HCT116 (cell line): ENCODE data around the gene CAMK2N2. TPM values are rescaled to one million over a fixed set of nuclear protein-coding genes. Genes with fewer than 3 reads are reported as not detected.

Experiments used
- ATAC-seq: fragments of 200-7000 bp; cut with Tn5 transposase; 2 replicates; pipeline ENCODE4 v1.9.1; 2020; ENCODE audit warnings: mild to moderate bottlenecking, moderate library complexity
- BruUV-seq: library from RNA; stranded (reverse); fragments of 400-500 nt; replicated peaks from 2 replicates; lab custom pipeline; 2021; lab: Mats Ljungman, UMichigan
- CTCF ChIA-PET: fragments of 300-600 bp; sonication (Branson Sonifier 250); formaldehyde crosslinking; loops from one replicate; lab custom pipeline; 2021; ENCODE audit warnings: antibody characterized with exemption; lab: Charles Lee
- POLR2A ChIA-PET: fragments of 300-600, 350-600 bp; sonication (Branson Sonifier 250); formaldehyde crosslinking; loops from one replicate; lab custom pipeline; 2021; ENCODE audit warnings: antibody characterized with exemption; lab: Charles Lee
- RAD21 ChIA-PET, 2 experiments: fragments of 300-600 bp; sonication (Branson Sonifier 250); formaldehyde crosslinking; loops; one replicate each; lab custom pipeline; 2023; ENCODE audit warnings: low total read pairs in 2 of 2; ENCODE audit not compliant: uncharacterized antibody in 2 of 2, unreplicated experiment in 2 of 2, low non-redundant PET in 1 of 2; lab: Charles Lee
- DNase-seq: peaks from one replicate; pipeline ENCODE4 v3.0.0-alpha.2; 2010; ENCODE audit warnings: low read depth, low spot score
- H2AFZ ChIP-seq: fragments of 200-600 bp; shearing (Covaris generic), sonication (generic); 2 replicates; pipeline ENCODE4 v1.6.1; 2017; ENCODE audit warnings: low read depth, mixed run types, mixed read lengths, antibody characterized with exemption, low read length; ENCODE audit not compliant: poor library complexity, severe bottlenecking
- H3K27ac ChIP-seq: 2 replicates; pipeline ENCODE4 v1.5.1; 2012; ENCODE audit warnings: low read depth, low read length
- H3K27me3 ChIP-seq: fragments of 200-600 bp; sonication (generic); 2 replicates; pipeline ENCODE4 v1.6.1; 2016; ENCODE audit warnings: mixed run types, low read length, mixed read lengths; ENCODE audit not compliant: insufficient read depth
- H3K36me3 ChIP-seq, 2 experiments: fragments of 200-500 bp in 1 of 2; fragments of 200-600 bp in 1 of 2; sonication (Bioruptor generic) in 1 of 2; sonication (generic) in 1 of 2; 2 replicates each; pipeline versions ENCODE4 v1.5.1 to v1.6.1; 2014 to 2016; ENCODE audit warnings: low read length in 2 of 2, inconsistent platforms in 1 of 2, mixed read lengths in 1 of 2, mixed run types in 1 of 2; ENCODE audit not compliant: insufficient read depth in 2 of 2, control insufficient read depth in 1 of 2
- H3K4me1 ChIP-seq, 2 experiments: fragments of 200-600 bp in 1 of 2; sonication (generic) in 1 of 2; 2 replicates each; pipeline versions ENCODE4 v1.5.1 to v1.6.1; 2012 to 2017; ENCODE audit warnings: low read length in 2 of 2, inconsistent platforms in 1 of 2, mild to moderate bottlenecking in 1 of 2, mixed read lengths in 1 of 2, mixed run types in 1 of 2, moderate library complexity in 1 of 2; ENCODE audit not compliant: insufficient read depth in 2 of 2, control insufficient read depth in 1 of 2
- H3K4me2 ChIP-seq: fragments of 200-600 bp; sonication (generic); 2 replicates; pipeline ENCODE4 v1.6.1; 2017; ENCODE audit warnings: mixed run types, low read length, mixed read lengths
- H3K4me3 ChIP-seq, 2 experiments: fragments of 200-600 bp in 1 of 2; sonication (generic) in 1 of 2; replicated peaks in 1 of 2; 2 replicates each; pipeline ENCODE4 v1.5.1; 2011 to 2016; ENCODE audit warnings: low read length in 2 of 2, control low read depth in 1 of 2, low read depth in 1 of 2, mild to moderate bottlenecking in 1 of 2, mixed read lengths in 1 of 2, mixed run types in 1 of 2
- H3K79me2 ChIP-seq: fragments of 200-600 bp; sonication (generic); 2 replicates; pipeline ENCODE4 v1.6.1; 2017; ENCODE audit warnings: mild to moderate bottlenecking, mixed run types, low read length, moderate library complexity, mixed read lengths; ENCODE audit not compliant: insufficient read depth
- H3K9ac ChIP-seq: fragments of 200-600 bp; sonication (generic); 2 replicates; pipeline ENCODE4 v1.6.1; 2016; ENCODE audit warnings: low read length, mixed read lengths
- H3K9me2 ChIP-seq: fragments of 200-600 bp; sonication (generic), shearing (Covaris generic); 2 replicates; pipeline ENCODE4 v1.6.1; 2017; ENCODE audit warnings: mixed run types, mild to moderate bottlenecking, moderate library complexity; ENCODE audit not compliant: insufficient read depth
- H3K9me3 ChIP-seq, 2 experiments: fragments of 200-500 bp in 1 of 2; fragments of 200-600 bp in 1 of 2; sonication (Bioruptor generic) in 1 of 2; sonication (generic) in 1 of 2; 2 replicates each; pipeline ENCODE4 v1.6.1; 2014 to 2017; ENCODE audit warnings: low read length in 2 of 2, mixed read lengths in 2 of 2, inconsistent platforms in 1 of 2, low read depth in 1 of 2, mild to moderate bottlenecking in 1 of 2, mixed run types in 1 of 2, moderate library complexity in 1 of 2; ENCODE audit not compliant: control insufficient read depth in 1 of 2, insufficient read depth in 1 of 2
- H4K20me1 ChIP-seq: fragments of 200-600 bp; sonication (generic), shearing (Covaris generic); 2 replicates; pipeline ENCODE4 v1.6.1; 2017; ENCODE audit warnings: mixed run types, mild to moderate bottlenecking, moderate library complexity; ENCODE audit not compliant: insufficient read depth
- CBX3 ChIP-seq: IDR thresholded peaks from 2 replicates; pipeline ENCODE4 v1.6.1; 2012; ENCODE audit warnings: low read depth
- EGR1 ChIP-seq: IDR thresholded peaks from 2 replicates; pipeline ENCODE4 v1.6.1; 2012; ENCODE audit warnings: low read depth
- EZH2 ChIP-seq: fragments of 200-600 bp; sonication (generic); IDR thresholded peaks from 2 replicates; pipeline ENCODE4 v1.6.1; 2017; ENCODE audit warnings: antibody characterized with exemption, mixed run types
- FOSL1 ChIP-seq: IDR thresholded peaks from 2 replicates; pipeline ENCODE4 v1.6.1; 2012; ENCODE audit warnings: low read depth
- POLR2A ChIP-seq: IDR thresholded peaks from 2 replicates; pipeline ENCODE4 v1.7.0; 2011; ENCODE audit warnings: borderline replicate concordance; ENCODE audit not compliant: insufficient read depth, insufficient read length; ENCODE audit errors: extremely low read depth
- POLR2AphosphoS5 ChIP-seq: IDR thresholded peaks from 2 replicates; pipeline ENCODE4 v1.6.1; 2011; ENCODE audit warnings: mild to moderate bottlenecking, low read depth, low read length, moderate library complexity
- SRF ChIP-seq: IDR thresholded peaks from 2 replicates; pipeline ENCODE4 v1.6.1; 2012; ENCODE audit warnings: low read depth
- ZBTB33 ChIP-seq: IDR thresholded peaks from 2 replicates; pipeline ENCODE4 v1.6.1; 2011; ENCODE audit warnings: mild to moderate bottlenecking, low read length, moderate library complexity; ENCODE audit not compliant: insufficient replicate concordance; ENCODE audit errors: extremely low read depth
- intact Hi-C: fragments of 100-400 bp; cut with micrococcal nuclease; formaldehyde crosslinking; loops from 2 replicates; pipeline ENCODE4 v1.10.0; 2022
- total RNA-seq: library from RNA; stranded (reverse); gene quantifications from one replicate; pipeline ENCODE4 v1.2.1, GENCODE V29; 2021; ENCODE audit not compliant: unreplicated experiment
- TF ChIP-seq, protein P1 (sequence below): IDR thresholded peaks from 2 replicates; pipeline ENCODE4 v1.6.1; 2012
- TF ChIP-seq, protein P2 (sequence below): IDR thresholded peaks from 2 replicates; pipeline ENCODE4 v1.6.1; 2012; ENCODE audit warnings: low read depth

The CAMK2N2 gene
- total RNA-seq, 1 experiment from 2014 or later = 5.1 TPM

- TF ChIP-seq CBX3 (0 out of 2 replicates have a peak, but pooled peaks have one; percentile 5), EZH2 (no peak), EGR1 (peak; percentile 55), FOSL1 (no peak), ZBTB33 (peak; percentile 96), POLR2AphosphoS5 (peak; percentile 80)
- TF ChIP-seq, protein P1, sequence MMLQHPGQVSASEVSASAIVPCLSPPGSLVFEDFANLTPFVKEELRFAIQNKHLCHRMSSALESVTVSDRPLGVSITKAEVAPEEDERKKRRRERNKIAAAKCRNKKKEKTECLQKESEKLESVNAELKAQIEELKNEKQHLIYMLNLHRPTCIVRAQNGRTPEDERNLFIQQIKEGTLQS = no peak
These were observed 37.6 kb upstream of the CAMK2N2 start, which contains the start of gene PSMD2 (continued) for GRCh38 chr3:184298759-184299487.

- BruUV-seq = no TSS peak
- CTCF ChIA-PET = no interaction called here
These were observed 35.3 kb upstream of the CAMK2N2 start for GRCh38 chr3:184296616-184297015.

More at GRCh38 chr3:184296616-184297015, 35.3 kb upstream of the CAMK2N2 start:
- Histone ChIP-seq H3K9me3 (no peaks in the 10 kb centered on the region), H3K27me3 (no peaks in the 10 kb centered on the region), H3K4me2 (no peak overlapping the region), H3K79me2 (peaks cover 25% of the 10 kb centered on the region), H2AFZ (no peak overlapping the region), H3K27ac (no peak overlapping the region), H3K36me3 (peaks cover 6 to 10% of the 10 kb centered on the region in 2 experiments; a peak in 3 of 4 replicates), H3K9me2 (no peaks in the 10 kb centered on the region), H3K9ac (no peak overlapping the region), H3K4me1 (peaks cover 4 to 14% of the 10 kb centered on the region in 2 experiments), H3K4me3 (no peak overlapping the region), H4K20me1 (no peaks in the 10 kb centered on the region)
- ChIA-PET POLR2A (no interaction called here), RAD21 (no interaction called here)
- intact Hi-C loops = no loop called here
- DNase-seq = no peak
- ATAC-seq = no peak
- TF ChIP-seq, protein P1 = no peak
- TF ChIP-seq POLR2A (no peak), EGR1 (no peak), SRF (no peak)
- TF ChIP-seq, protein P2, sequence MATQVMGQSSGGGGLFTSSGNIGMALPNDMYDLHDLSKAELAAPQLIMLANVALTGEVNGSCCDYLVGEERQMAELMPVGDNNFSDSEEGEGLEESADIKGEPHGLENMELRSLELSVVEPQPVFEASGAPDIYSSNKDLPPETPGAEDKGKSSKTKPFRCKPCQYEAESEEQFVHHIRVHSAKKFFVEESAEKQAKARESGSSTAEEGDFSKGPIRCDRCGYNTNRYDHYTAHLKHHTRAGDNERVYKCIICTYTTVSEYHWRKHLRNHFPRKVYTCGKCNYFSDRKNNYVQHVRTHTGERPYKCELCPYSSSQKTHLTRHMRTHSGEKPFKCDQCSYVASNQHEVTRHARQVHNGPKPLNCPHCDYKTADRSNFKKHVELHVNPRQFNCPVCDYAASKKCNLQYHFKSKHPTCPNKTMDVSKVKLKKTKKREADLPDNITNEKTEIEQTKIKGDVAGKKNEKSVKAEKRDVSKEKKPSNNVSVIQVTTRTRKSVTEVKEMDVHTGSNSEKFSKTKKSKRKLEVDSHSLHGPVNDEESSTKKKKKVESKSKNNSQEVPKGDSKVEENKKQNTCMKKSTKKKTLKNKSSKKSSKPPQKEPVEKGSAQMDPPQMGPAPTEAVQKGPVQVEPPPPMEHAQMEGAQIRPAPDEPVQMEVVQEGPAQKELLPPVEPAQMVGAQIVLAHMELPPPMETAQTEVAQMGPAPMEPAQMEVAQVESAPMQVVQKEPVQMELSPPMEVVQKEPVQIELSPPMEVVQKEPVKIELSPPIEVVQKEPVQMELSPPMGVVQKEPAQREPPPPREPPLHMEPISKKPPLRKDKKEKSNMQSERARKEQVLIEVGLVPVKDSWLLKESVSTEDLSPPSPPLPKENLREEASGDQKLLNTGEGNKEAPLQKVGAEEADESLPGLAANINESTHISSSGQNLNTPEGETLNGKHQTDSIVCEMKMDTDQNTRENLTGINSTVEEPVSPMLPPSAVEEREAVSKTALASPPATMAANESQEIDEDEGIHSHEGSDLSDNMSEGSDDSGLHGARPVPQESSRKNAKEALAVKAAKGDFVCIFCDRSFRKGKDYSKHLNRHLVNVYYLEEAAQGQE = no peak
